Astrocyte (in vitro differentiated cells and primary cell): ENCODE measurements around the gene BDH2. TPM values are rescaled to one million over a fixed set of nuclear protein-coding genes. Genes with fewer than 3 reads are reported as not detected.
A peak's percentile ranks its signal among the peaks of the same experiment; 100 is the strongest.

ENCODE experiments used
- DNase-seq: peaks from one replicate; pipeline ENCODE4 v3.0.0-alpha.2; 2010; ENCODE audit warnings: low read depth
- FAIRE-seq: peaks from 2 replicates; lab custom pipeline; 2011; peaks lifted over from hg19 to GRCh38; lab: Jason Lieb, UNC
- H2AFZ ChIP-seq: 2 replicates; pipeline ENCODE4 v1.6.0; 2012; ENCODE audit warnings: low read depth, low read length, inconsistent platforms
- H3K27ac ChIP-seq: 2 replicates; pipeline ENCODE4 v1.5.1; 2011; ENCODE audit warnings: low read depth, low read length, inconsistent platforms
- H3K27me3 ChIP-seq: 2 replicates; pipeline ENCODE4 v1.6.0; 2011; ENCODE audit warnings: low read length, inconsistent platforms; ENCODE audit not compliant: insufficient read depth
- H3K36me3 ChIP-seq: 2 replicates; pipeline ENCODE4 v1.5.1; 2011; ENCODE audit warnings: low read length, inconsistent platforms; ENCODE audit not compliant: insufficient read depth
- H3K4me1 ChIP-seq: 2 replicates; pipeline ENCODE4 v1.5.1; 2011; ENCODE audit warnings: low read length, inconsistent platforms; ENCODE audit not compliant: insufficient read depth
- H3K4me2 ChIP-seq: 2 replicates; pipeline ENCODE4 v1.6.0; 2012; ENCODE audit warnings: low read length, inconsistent platforms
- H3K4me3 ChIP-seq: 2 replicates; pipeline ENCODE4 v1.5.1; 2011; ENCODE audit warnings: low read depth, mild to moderate bottlenecking, low read length, inconsistent platforms; ENCODE audit not compliant: insufficient read depth
- H3K79me2 ChIP-seq: 2 replicates; pipeline ENCODE4 v1.6.0; 2012; ENCODE audit warnings: mild to moderate bottlenecking, low read length, inconsistent platforms; ENCODE audit not compliant: insufficient read depth
- H3K9ac ChIP-seq: 2 replicates; pipeline ENCODE4 v1.6.0; 2012; ENCODE audit warnings: mild to moderate bottlenecking, low read length, inconsistent platforms
- H3K9me3 ChIP-seq: 2 replicates; pipeline ENCODE4 v1.5.1; 2012; ENCODE audit warnings: low read depth, mild to moderate bottlenecking, low read length, inconsistent platforms; ENCODE audit not compliant: insufficient read depth
- H4K20me1 ChIP-seq: 2 replicates; pipeline ENCODE4 v1.6.0; 2012; ENCODE audit warnings: low read length, inconsistent platforms; ENCODE audit not compliant: insufficient read depth
- H3K27ac Mint-ChIP-seq: one replicate; pipeline ENCODE4 v1.8.0; 2021; ENCODE audit warnings: mild to moderate bottlenecking, mixed read lengths; ENCODE audit not compliant: unreplicated experiment
- H3K27me3 Mint-ChIP-seq: one replicate; pipeline ENCODE4 v1.8.0; 2021; ENCODE audit warnings: low read depth, mixed read lengths; ENCODE audit not compliant: unreplicated experiment
- H3K36me3 Mint-ChIP-seq: one replicate; pipeline ENCODE4 v1.8.0; 2021; ENCODE audit warnings: low read depth, mixed read lengths; ENCODE audit not compliant: unreplicated experiment
- H3K4me1 Mint-ChIP-seq: one replicate; pipeline ENCODE4 v1.8.0; 2021; ENCODE audit warnings: low read depth, mixed read lengths; ENCODE audit not compliant: unreplicated experiment
- H3K4me3 Mint-ChIP-seq: one replicate; pipeline ENCODE4 v1.8.0; 2021; ENCODE audit warnings: mild to moderate bottlenecking, moderate library complexity, mixed read lengths; ENCODE audit not compliant: unreplicated experiment
- H3K9me3 Mint-ChIP-seq: one replicate; pipeline ENCODE4 v1.8.0; 2021; ENCODE audit warnings: mild to moderate bottlenecking, mixed read lengths; ENCODE audit not compliant: unreplicated experiment
- CTCF ChIP-seq: IDR thresholded peaks from 2 replicates; pipeline ENCODE4 v1.5.1; 2011; ENCODE audit warnings: low read depth, mild to moderate bottlenecking, inconsistent platforms, low read length, moderate library complexity; ENCODE audit not compliant: insufficient read depth
- EZH2 ChIP-seq: IDR thresholded peaks from 2 replicates; pipeline ENCODE4 v1.6.1; 2012; ENCODE audit warnings: mild to moderate bottlenecking, low read length, inconsistent platforms; ENCODE audit not compliant: insufficient read depth
- total RNA-seq: library from RNA; stranded (reverse); gene quantifications from 2 replicates; pipeline ENCODE4 v1.2.1, GENCODE V29; 2021

The BDH2 gene
- total RNA-seq, 1 donor from 2014 or later: 31.0 TPM

GRCh38 chr4:103032574-103032973 is 67.1 kb downstream of the BDH2 start:
- Mint-ChIP-seq H3K27ac (no peak overlapping the region), H3K4me3 (no peak overlapping the region), H3K4me1 (no peaks in the 10 kb centered on the region), H3K36me3 (peaks cover 4% of the 10 kb centered on the region), H3K27me3 (no peaks in the 10 kb centered on the region), H3K9me3 (peaks cover 5% of the 10 kb centered on the region)
- Histone ChIP-seq H3K4me1 (no peaks in the 10 kb centered on the region), H4K20me1 (no peaks in the 10 kb centered on the region), H2AFZ (no peak overlapping the region), H3K27me3 (no peaks in the 10 kb centered on the region), H3K9me3 (no peaks in the 10 kb centered on the region), H3K27ac (no peak overlapping the region), H3K4me2 (no peak overlapping the region), H3K9ac (no peak overlapping the region), H3K4me3 (no peak overlapping the region), H3K79me2 (no peaks in the 10 kb centered on the region), H3K36me3 (no peaks in the 10 kb centered on the region)
- TF ChIP-seq EZH2 (no peak), CTCF (peak; percentile 57)
- DNase-seq: no peak
- peak; percentile 54 for FAIRE-seq

- peaks cover 2% of the 10 kb centered on the region for H3K9me3 Mint-ChIP-seq
- H3K4me1 Mint-ChIP-seq: no peaks in the 10 kb centered on the region
- H3K27ac ChIP-seq: no peak overlapping the region
Observed at GRCh38 chr4:103030791-103031190, 68.8 kb downstream of the BDH2 start.

More at GRCh38 chr4:103030791-103031190, 68.8 kb downstream of the BDH2 start:
- H3K4me3 ChIP-seq: no peak overlapping the region
- H3K9ac ChIP-seq: no peak overlapping the region
- no peak overlapping the region for H2AFZ ChIP-seq
- FAIRE-seq (no peak), DNase-seq (no peak)
- H3K27me3 Mint-ChIP-seq: no peaks in the 10 kb centered on the region
- no peaks in the 10 kb centered on the region for H3K27me3 ChIP-seq
- no peaks in the 10 kb centered on the region for H4K20me1 ChIP-seq
- H3K36me3 Mint-ChIP-seq: peaks cover 2% of the 10 kb centered on the region
- no peaks in the 10 kb centered on the region for H3K4me1 ChIP-seq
- H3K4me3 Mint-ChIP-seq: no peak overlapping the region
- no peaks in the 10 kb centered on the region for H3K9me3 ChIP-seq
- no peak overlapping the region for H3K27ac Mint-ChIP-seq
- no peaks in the 10 kb centered on the region for H3K79me2 ChIP-seq
- no peak overlapping the region for H3K4me2 ChIP-seq
- no peaks in the 10 kb centered on the region for H3K36me3 ChIP-seq
- TF ChIP-seq EZH2: no peak
- no peak for TF ChIP-seq CTCF
